Endodermal cell (in vitro differentiated cells): ENCODE measurements around the gene ZNF423. TPM values are rescaled to one million over a fixed set of nuclear protein-coding genes. Genes with fewer than 3 reads are reported as not detected.

Experiments used
- DNase-seq: peaks from one replicate; pipeline ENCODE4 v3.0.0-alpha.2; 2017
- H3K27ac ChIP-seq: 2 replicates; pipeline ENCODE4 v1.5.1; 2013; ENCODE audit warnings: mild to moderate bottlenecking, low read depth, low read length, moderate library complexity
- H3K27me3 ChIP-seq: 2 replicates; pipeline ENCODE4 v1.6.1; 2013; ENCODE audit warnings: mild to moderate bottlenecking, low read length, moderate library complexity; ENCODE audit not compliant: insufficient read depth, control insufficient read depth, poor library complexity, severe bottlenecking
- H3K36me3 ChIP-seq: 2 replicates; pipeline ENCODE4 v1.7.0; 2013; ENCODE audit warnings: mild to moderate bottlenecking, low read length, moderate library complexity; ENCODE audit not compliant: control insufficient read depth, insufficient read depth
- H3K4me1 ChIP-seq: one replicate; pipeline ENCODE4 v1.7.0; 2013; ENCODE audit warnings: low read length; ENCODE audit not compliant: control insufficient read depth, insufficient read depth
- H3K4me3 ChIP-seq: 2 replicates; pipeline ENCODE4 v1.5.1; 2013; ENCODE audit warnings: mild to moderate bottlenecking, low read length, moderate library complexity
- H3K9ac ChIP-seq: 2 replicates; pipeline ENCODE4 v1.6.1; 2013; ENCODE audit warnings: mild to moderate bottlenecking, low read length, moderate library complexity; ENCODE audit not compliant: poor library complexity, severe bottlenecking; ENCODE audit errors: extremely low read depth
- H3K9me3 ChIP-seq: 2 replicates; pipeline ENCODE4 v1.6.1; 2013; ENCODE audit warnings: mild to moderate bottlenecking, low read length, moderate library complexity; ENCODE audit not compliant: control insufficient read depth
- H3K27ac Mint-ChIP-seq: 2 replicates; pipeline ENCODE4 v1.8.0; 2020; ENCODE audit warnings: mixed read lengths
- H3K27me3 Mint-ChIP-seq: 2 replicates; pipeline ENCODE4 v1.8.0; 2021; ENCODE audit warnings: mild to moderate bottlenecking, mixed read lengths; ENCODE audit not compliant: insufficient read depth
- H3K36me3 Mint-ChIP-seq: 2 replicates; pipeline ENCODE4 v1.8.0; 2020; ENCODE audit warnings: low read depth, mixed read lengths
- H3K4me1 Mint-ChIP-seq: 2 replicates; pipeline ENCODE4 v1.8.0; 2020; ENCODE audit warnings: mixed read lengths
- H3K4me3 Mint-ChIP-seq: 2 replicates; pipeline ENCODE4 v1.8.0; 2020; ENCODE audit warnings: mild to moderate bottlenecking, moderate library complexity, mixed read lengths
- H3K9me3 Mint-ChIP-seq: 2 replicates; pipeline ENCODE4 v1.8.0; 2020; ENCODE audit warnings: mild to moderate bottlenecking, mixed read lengths
- CTCF ChIP-seq: fragments of 200-600 bp; sonication (generic); conservative IDR thresholded peaks from 2 replicates; pipeline ENCODE4 v1.5.0; 2021; ENCODE audit warnings: antibody characterized with exemption, mild to moderate bottlenecking
- WGBS, 2 experiments: methylation state at CpG; one replicate each; pipeline versions ENCODE4 v1.1.5 to v1.1.7; 2013; ENCODE audit warnings: missing lambda C conversion rate in 2 of 2, mixed read lengths in 1 of 2; ENCODE audit not compliant: insufficient coverage in 1 of 2, insufficient read length in 1 of 2; 5-methylcytosine and 5-hydroxymethylcytosine counted together
- total RNA-seq, 2 donors: library from RNA; stranded (reverse); fragmentation: NEBNext Ultra II Directional in 1 of 2; extraction: Animal tissue kit (Norgen Biotek cat#: 25700) in 1 of 2; gene quantifications; 2 replicates in 1 of 2; 3 replicates in 1 of 2; pipeline ENCODE4 v1.2.1, GENCODE V29; 2021

The ZNF423 gene
- total RNA-seq, 2 donors from 2014 or later = 30.3 to 41.9 TPM

- Mint-ChIP-seq H3K27ac (no peak overlapping the region), H3K4me3 (no peak overlapping the region), H3K27me3 (no peaks in the 10 kb centered on the region), H3K36me3 (no peaks in the 10 kb centered on the region), H3K9me3 (no peaks in the 10 kb centered on the region), H3K4me1 (peaks cover 10% of the 10 kb centered on the region)
- no peak for TF ChIP-seq CTCF
- Histone ChIP-seq H3K27me3 (no peaks in the 10 kb centered on the region), H3K4me3 (no peak overlapping the region), H3K4me1 (no peaks in the 10 kb centered on the region), H3K36me3 (no peaks in the 10 kb centered on the region), H3K9ac (no peak overlapping the region), H3K27ac (peak overlapping the region; percentile 63), H3K9me3 (no peaks in the 10 kb centered on the region)
- peak; percentile 67 for DNase-seq
- 69 to 71% methylated on average over 5 to 13 of the region's 13 CpGs for WGBS, 2 experiments
Measured at GRCh38 chr16:49811644-49812334, 44.1 kb downstream of the ZNF423 start.

GRCh38 chr16:49810831-49811230, 45.1 kb downstream of the ZNF423 start:
- Mint-ChIP-seq H3K4me3 (no peak overlapping the region), H3K27me3 (no peaks in the 10 kb centered on the region)
- no peak for DNase-seq

GRCh38 chr16:49809561-49809960, 46.4 kb downstream of the ZNF423 start:
- Mint-ChIP-seq H3K27ac (peak overlapping the region; percentile 48), H3K9me3 (no peaks in the 10 kb centered on the region), H3K4me1 (peaks cover 10% of the 10 kb centered on the region), H3K36me3 (peaks cover 3% of the 10 kb centered on the region), H3K27me3 (no peaks in the 10 kb centered on the region), H3K4me3 (no peak overlapping the region)
- DNase-seq = no peak
- no peaks in the 10 kb centered on the region for H3K9me3 ChIP-seq
- no peak for TF ChIP-seq CTCF
- H3K27ac ChIP-seq = no peak overlapping the region
- WGBS, 2 experiments = 92 to 100% methylated on average over 3 to 8 of the region's 8 CpGs
- H3K27me3 ChIP-seq = no peaks in the 10 kb centered on the region
- no peaks in the 10 kb centered on the region for H3K36me3 ChIP-seq
- H3K9ac ChIP-seq = no peak overlapping the region
- no peak overlapping the region for H3K4me3 ChIP-seq
- H3K4me1 ChIP-seq = no peaks in the 10 kb centered on the region

More at GRCh38 chr16:49810831-49811230, 45.1 kb downstream of the ZNF423 start:
- no peak overlapping the region for H3K27ac Mint-ChIP-seq
- Histone ChIP-seq H3K27ac (peak overlapping the region; percentile 45), H3K27me3 (no peaks in the 10 kb centered on the region), H3K4me3 (no peak overlapping the region), H3K36me3 (no peaks in the 10 kb centered on the region), H3K9ac (no peak overlapping the region), H3K9me3 (no peaks in the 10 kb centered on the region), H3K4me1 (no peaks in the 10 kb centered on the region)
- H3K9me3 Mint-ChIP-seq = no peaks in the 10 kb centered on the region
- no peaks in the 10 kb centered on the region for H3K36me3 Mint-ChIP-seq
- TF ChIP-seq CTCF = no peak
- 93% methylated on average over 9 of the region's 9 CpGs; no CpG with 5 or more reads in 1 of the 2 experiments for WGBS, 2 experiments
- H3K4me1 Mint-ChIP-seq = peaks cover 10% of the 10 kb centered on the region
